LNCaP clone FGC (cell line): ENCODE results near the gene DYNC1I1.

ENCODE experiments used
- DNase-seq: peaks from one replicate; pipeline ENCODE4 v3.0.0-alpha.2; 2011; ENCODE audit warnings: low read depth
- H3K4me3 ChIP-seq: 2 replicates; pipeline ENCODE4 v1.5.1; 2011; ENCODE audit warnings: mild to moderate bottlenecking, low read depth, low read length, control low read depth
- CTCF ChIP-seq: IDR thresholded peaks from 2 replicates; pipeline ENCODE4 v1.5.1; 2012; ENCODE audit warnings: mild to moderate bottlenecking; ENCODE audit not compliant: control insufficient read depth, insufficient read depth; ENCODE audit errors: extremely low read depth

The DYNC1I1 gene

DNA sequence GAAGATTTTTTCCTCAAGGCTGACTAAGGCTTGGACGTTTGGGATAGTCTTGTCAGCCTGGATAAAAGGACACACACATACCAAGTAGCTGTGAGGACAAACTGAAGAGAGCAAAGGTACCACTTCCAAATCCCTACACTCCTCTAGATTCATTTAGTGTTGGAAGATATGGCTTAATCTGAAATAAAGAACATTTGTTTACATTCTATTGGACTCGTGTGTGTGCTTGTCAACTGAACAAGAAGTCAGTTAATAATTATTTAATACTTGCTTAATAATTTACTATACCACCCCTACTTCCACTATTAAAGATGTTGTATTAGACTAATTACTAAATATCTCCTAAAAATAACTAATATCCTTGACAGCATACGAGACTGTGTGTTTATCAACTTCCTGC, 23.3 kb upstream of the DYNC1I1 start:
- TF ChIP-seq CTCF = no peak
- H3K4me3 ChIP-seq = no peak overlapping the region
- no peak for DNase-seq

GRCh38 chr7:95749515-95749914, 22.8 kb upstream of the DYNC1I1 start:
- TF ChIP-seq CTCF = no peak
- no peak for DNase-seq
- H3K4me3 ChIP-seq = no peak overlapping the region

DNA sequence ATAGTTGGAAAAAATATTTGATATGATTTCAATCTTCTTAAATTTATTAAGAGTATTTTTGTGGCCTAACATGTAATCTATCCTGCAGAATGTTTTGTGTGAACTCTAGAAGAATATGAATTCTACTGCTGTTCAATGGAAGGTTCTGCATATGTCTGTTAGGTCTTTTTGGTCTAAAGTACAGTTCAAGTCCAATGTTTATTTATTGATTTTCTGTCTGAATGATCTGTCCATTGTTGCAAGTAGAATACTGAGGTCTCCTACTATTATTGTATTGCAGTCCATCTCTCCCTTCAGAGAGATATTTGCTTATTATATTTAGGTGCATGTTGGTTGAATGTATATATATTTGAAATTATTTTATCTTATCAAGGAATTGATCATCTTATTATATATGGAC, 18.9 kb upstream of the DYNC1I1 start:
- no peak overlapping the region for H3K4me3 ChIP-seq
- TF ChIP-seq CTCF = no peak
- no peak for DNase-seq

GRCh38 chr7:95755277-95755934, 16.9 kb upstream of the DYNC1I1 start:
- no peak overlapping the region for H3K4me3 ChIP-seq
- TF ChIP-seq CTCF = no peak
- DNase-seq = no peak

DNA sequence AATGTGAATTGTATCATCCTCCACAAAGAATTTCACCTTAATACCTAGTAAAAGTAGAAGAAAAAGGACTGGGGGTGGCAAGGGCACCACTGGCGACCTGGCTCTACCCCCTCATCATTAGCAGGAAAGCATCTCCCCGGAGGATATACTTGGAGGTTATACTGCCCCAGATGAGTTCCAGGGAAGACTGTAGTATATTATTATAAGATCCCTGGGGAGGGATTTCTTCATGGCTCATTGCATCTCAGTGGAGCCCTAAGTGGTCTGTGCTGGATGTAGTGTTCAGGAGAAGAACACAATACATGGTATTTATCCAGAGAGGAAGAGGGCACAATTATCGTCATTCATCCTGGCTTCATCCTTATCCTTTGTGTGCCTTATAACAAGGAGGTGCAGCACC, 14.2 kb upstream of the DYNC1I1 start:
- H3K4me3 ChIP-seq = no peak overlapping the region
- no peak for TF ChIP-seq CTCF
- DNase-seq = no peak

- TF ChIP-seq CTCF = no peak
- no peak for DNase-seq
- H3K4me3 ChIP-seq = no peak overlapping the region
These were observed 6.3 kb upstream of the DYNC1I1 start for GRCh38 chr7:95766086-95766485.

DNA sequence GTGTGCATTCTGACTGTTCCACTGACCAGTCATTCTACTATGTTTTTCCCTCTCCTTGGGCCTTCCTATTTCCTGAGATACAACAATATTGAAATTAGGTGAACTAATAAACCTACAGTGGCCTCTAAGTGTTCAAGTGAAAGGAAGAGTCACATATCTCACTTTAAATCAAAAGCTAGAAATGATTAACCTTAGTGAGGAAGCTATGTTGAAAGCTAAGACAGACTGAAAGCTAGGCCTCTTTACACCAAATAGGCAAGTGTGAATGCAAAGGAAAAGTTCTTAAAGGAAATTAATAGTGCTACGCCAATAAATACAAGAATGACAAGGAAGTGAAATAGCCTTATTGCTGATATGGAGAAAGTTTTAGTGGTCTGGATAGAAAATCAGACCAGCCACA, 5.7 kb upstream of the DYNC1I1 start:
- no peak overlapping the region for H3K4me3 ChIP-seq
- TF ChIP-seq CTCF = no peak
- DNase-seq = no peak
